ENCODE measurements around the gene POLR1E.
"Not testable (repeated sequence)": the region's sequence is repeated elsewhere in the genome, so short reads cannot be mapped to it uniquely, and the experiment has no call there.

POLR1E gene

GRCh38 chr9:37504605-37505004, 18.9 kb downstream of the POLR1E start:
- DNase-seq: no peak

GRCh38 chr9:37507566-37508134, 21.9 kb downstream of the POLR1E start:
- no peak for DNase-seq

GRCh38 chr9:37508135-37508833, 22.5 kb downstream of the POLR1E start:
- no peak for DNase-seq

GRCh38 chr9:37508834-37509206, 23.1 kb downstream of the POLR1E start:
- no peak for DNase-seq

- no peak for DNase-seq
Measured at GRCh38 chr9:37509536-37509935, 23.8 kb downstream of the POLR1E start.

GRCh38 chr9:37510053-37510452, 24.3 kb downstream of the POLR1E start:
- DNase-seq: not testable (repeated sequence)

GRCh38 chr9:37511016-37512010, 25.6 kb downstream of the POLR1E start:
- DNase-seq: peak; percentile 12

GRCh38 chr9:37512437-37512836, 26.7 kb downstream of the POLR1E start:
- no peak for DNase-seq

GRCh38 chr9:37514415-37514814, 28.7 kb downstream of the POLR1E start:
- not testable (repeated sequence) for DNase-seq

- DNase-seq: no peak
Measured at GRCh38 chr9:37514999-37515398, 29.3 kb downstream of the POLR1E start.

- no peak for DNase-seq
Measured at GRCh38 chr9:37515620-37516258, 30.0 kb downstream of the POLR1E start.

GRCh38 chr9:37517923-37518322, 32.2 kb downstream of the POLR1E start:
- no peak for DNase-seq

- DNase-seq: no peak
Measured at GRCh38 chr9:37520641-37521040, 34.9 kb downstream of the POLR1E start.

- DNase-seq: no peak
Measured at GRCh38 chr9:37521111-37521510, 35.4 kb downstream of the POLR1E start.

GRCh38 chr9:37522971-37523370, 37.2 kb downstream of the POLR1E start:
- DNase-seq: no peak

- DNase-seq: no peak
Measured at GRCh38 chr9:37523916-37524315, 38.2 kb downstream of the POLR1E start.

GRCh38 chr9:37528652-37529471, 43.1 kb downstream of the POLR1E start:
- no peak for DNase-seq

- DNase-seq: no peak
Measured at GRCh38 chr9:37531699-37532098, 46.0 kb downstream of the POLR1E start.

GRCh38 chr9:37534412-37534811, 48.7 kb downstream of the POLR1E start:
- DNase-seq: no peak

GRCh38 chr9:37534901-37535300, 49.2 kb downstream of the POLR1E start:
- DNase-seq: no peak

- no peak for DNase-seq
Measured at GRCh38 chr9:37538099-37538498, 52.4 kb downstream of the POLR1E start.

GRCh38 chr9:37539634-37540033, 53.9 kb downstream of the POLR1E start:
- DNase-seq: no peak
